ENCODE results near the gene CD8B.

The CD8B gene

DNA sequence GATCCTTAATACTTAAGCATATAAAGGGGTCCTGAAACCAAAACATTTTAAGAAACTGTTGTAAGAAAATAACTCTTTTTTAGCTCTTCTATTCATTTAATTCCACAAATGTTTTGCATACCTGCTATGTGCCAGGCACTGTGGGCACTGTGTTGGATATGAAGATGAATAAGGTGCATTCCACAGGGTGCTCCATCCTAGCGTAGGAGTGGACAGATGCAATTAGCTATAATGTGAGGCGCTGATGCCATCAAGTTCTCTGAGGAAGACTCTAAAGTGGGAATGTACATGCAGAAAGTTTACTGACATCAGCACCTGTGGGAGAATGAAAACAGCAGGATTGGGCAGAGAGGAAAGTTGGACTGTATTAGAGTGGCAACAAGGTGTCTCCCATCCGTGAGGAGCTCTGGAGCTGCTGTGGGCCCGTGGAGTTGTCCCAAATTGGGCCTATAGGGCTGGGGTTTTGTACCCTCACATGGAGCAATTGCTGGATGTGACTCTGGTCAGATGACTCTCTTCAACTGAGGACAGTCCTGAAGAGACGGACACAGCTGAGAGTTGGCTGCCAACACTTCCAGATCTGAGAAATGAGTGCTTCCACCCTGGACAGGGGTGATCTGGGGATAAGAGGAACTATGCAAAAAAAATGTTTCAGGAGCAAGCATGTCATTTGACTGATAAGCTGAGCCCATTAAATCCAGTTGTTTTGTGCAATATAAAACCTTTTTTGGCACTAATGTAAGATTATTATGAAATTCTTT lies 93.3 kb downstream of the CD8B start:
- no peak for DNase-seq (ENCODE audit: low read depth)
- in situ Hi-C loops (cut with HindIII; ENCODE audit: low sequenced_read_pairs): no loop called here
- H3K4me3 ChIP-seq (ENCODE audit: low read depth, low read length): no peak overlapping the region
- TF ChIP-seq, protein P1, sequence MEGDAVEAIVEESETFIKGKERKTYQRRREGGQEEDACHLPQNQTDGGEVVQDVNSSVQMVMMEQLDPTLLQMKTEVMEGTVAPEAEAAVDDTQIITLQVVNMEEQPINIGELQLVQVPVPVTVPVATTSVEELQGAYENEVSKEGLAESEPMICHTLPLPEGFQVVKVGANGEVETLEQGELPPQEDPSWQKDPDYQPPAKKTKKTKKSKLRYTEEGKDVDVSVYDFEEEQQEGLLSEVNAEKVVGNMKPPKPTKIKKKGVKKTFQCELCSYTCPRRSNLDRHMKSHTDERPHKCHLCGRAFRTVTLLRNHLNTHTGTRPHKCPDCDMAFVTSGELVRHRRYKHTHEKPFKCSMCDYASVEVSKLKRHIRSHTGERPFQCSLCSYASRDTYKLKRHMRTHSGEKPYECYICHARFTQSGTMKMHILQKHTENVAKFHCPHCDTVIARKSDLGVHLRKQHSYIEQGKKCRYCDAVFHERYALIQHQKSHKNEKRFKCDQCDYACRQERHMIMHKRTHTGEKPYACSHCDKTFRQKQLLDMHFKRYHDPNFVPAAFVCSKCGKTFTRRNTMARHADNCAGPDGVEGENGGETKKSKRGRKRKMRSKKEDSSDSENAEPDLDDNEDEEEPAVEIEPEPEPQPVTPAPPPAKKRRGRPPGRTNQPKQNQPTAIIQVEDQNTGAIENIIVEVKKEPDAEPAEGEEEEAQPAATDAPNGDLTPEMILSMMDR (IDR thresholded peaks at IDR 0.05; ENCODE audit: low read depth, low read length, missing control alignments): no peak
